HFFc6 (cell line): Measurements from ENCODE around the gene COL11A1. TPM values are rescaled to one million over a fixed set of nuclear protein-coding genes. Genes with fewer than 3 reads are reported as not detected.

Experiments used
- DNase-seq: peaks from one replicate; pipeline ENCODE4 v3.0.0-alpha.2; 2018
- H3K27ac Mint-ChIP-seq: 2 replicates; pipeline ENCODE4 v1.8.0; 2020; ENCODE audit warnings: mild to moderate bottlenecking, mixed read lengths
- H3K27me3 Mint-ChIP-seq: 2 replicates; pipeline ENCODE4 v1.8.0; 2021; ENCODE audit warnings: mild to moderate bottlenecking, moderate library complexity, mixed read lengths; ENCODE audit not compliant: insufficient read depth
- H3K36me3 Mint-ChIP-seq: 2 replicates; pipeline ENCODE4 v1.8.0; 2021; ENCODE audit warnings: low read depth, mixed read lengths
- H3K4me1 Mint-ChIP-seq: 2 replicates; pipeline ENCODE4 v1.8.0; 2020; ENCODE audit warnings: low read depth, mixed read lengths
- H3K4me3 Mint-ChIP-seq: 2 replicates; pipeline ENCODE4 v1.8.0; 2020; ENCODE audit warnings: mild to moderate bottlenecking, moderate library complexity, mixed read lengths
- H3K9me3 Mint-ChIP-seq: 2 replicates; pipeline ENCODE4 v1.8.0; 2020; ENCODE audit warnings: mild to moderate bottlenecking, mixed read lengths
- CTCF ChIP-seq: fragments of 200-600 bp; sonication (generic); IDR thresholded peaks from 2 replicates; pipeline ENCODE4 v1.5.0; 2021; ENCODE audit warnings: antibody characterized with exemption, mild to moderate bottlenecking
- total RNA-seq, 6 experiments: library from RNA; stranded (reverse); fragmentation: NEBNext Ultra II Directional; extraction: Animal tissue kit (Norgen Biotek cat#: 25700); gene quantifications; 2 replicates in 1 of 6; 3 replicates in 5 of 6; pipeline ENCODE4 v1.2.3, GENCODE V29; 2021

Gene COL11A1
- total RNA-seq, 6 experiments from 2014 or later, result 145 to 364 (median 152) TPM

- no peak for DNase-seq
- Mint-ChIP-seq H3K4me1 (peaks cover 16% of the 10 kb centered on the region), H3K27me3 (no peaks in the 10 kb centered on the region), H3K9me3 (peaks cover 9% of the 10 kb centered on the region), H3K36me3 (peaks cover 15% of the 10 kb centered on the region), H3K27ac (no peak overlapping the region), H3K4me3 (no peak overlapping the region)
- no peak for TF ChIP-seq CTCF
Observed at GRCh38 chr1:103122983-103123720, 14.8 kb upstream of the COL11A1 start.

- Mint-ChIP-seq H3K36me3 (peaks cover 22% of the 10 kb centered on the region), H3K27me3 (no peaks in the 10 kb centered on the region), H3K9me3 (peaks cover 6% of the 10 kb centered on the region), H3K4me1 (peaks cover 16% of the 10 kb centered on the region), H3K4me3 (no peak overlapping the region), H3K27ac (no peak overlapping the region)
- no peak for DNase-seq
- no peak for TF ChIP-seq CTCF
Observed at GRCh38 chr1:103120981-103121380, 12.7 kb upstream of the COL11A1 start.

- DNase-seq, result no peak
- H3K4me1 Mint-ChIP-seq, result peaks cover 60% of the 10 kb centered on the region
- no peaks in the 10 kb centered on the region for H3K9me3 Mint-ChIP-seq
- H3K4me3 Mint-ChIP-seq, result peak overlapping the region; percentile 11
- peak overlapping the region; percentile 61 for H3K27ac Mint-ChIP-seq
- TF ChIP-seq CTCF, result no peak
- no peaks in the 10 kb centered on the region; the same call in 1 of the 2 replicates for H3K27me3 Mint-ChIP-seq
- peaks cover 6% of the 10 kb centered on the region; the same call in 1 of the 2 replicates for H3K36me3 Mint-ChIP-seq
Observed at GRCh38 chr1:103112546-103112945, 4.2 kb upstream of the COL11A1 start.

- no peaks in the 10 kb centered on the region for H3K9me3 Mint-ChIP-seq
- H3K4me1 Mint-ChIP-seq, result peaks cover 60% of the 10 kb centered on the region
- no peaks in the 10 kb centered on the region; the same call in 1 of the 2 replicates for H3K27me3 Mint-ChIP-seq
- peak overlapping the region; percentile 11 for H3K4me3 Mint-ChIP-seq
- DNase-seq, result peak; percentile 17
- TF ChIP-seq CTCF, result no peak
- H3K27ac Mint-ChIP-seq, result peak overlapping the region; percentile 61
- H3K36me3 Mint-ChIP-seq, result no peaks in the 10 kb centered on the region
Observed at GRCh38 chr1:103111926-103112325, 3.6 kb upstream of the COL11A1 start.

- DNase-seq, result no peak
- Mint-ChIP-seq H3K27ac (peak overlapping the region; percentile 53), H3K9me3 (no peaks in the 10 kb centered on the region), H3K4me3 (no peak overlapping the region), H3K4me1 (peaks cover 48% of the 10 kb centered on the region), H3K36me3 (no peaks in the 10 kb centered on the region), H3K27me3 (no peaks in the 10 kb centered on the region; the same call in 1 of the 2 replicates)
- TF ChIP-seq CTCF, result no peak
Observed at GRCh38 chr1:103110701-103111100, 2.4 kb upstream of the COL11A1 start.
